GM10266 (cell line): ENCODE results near the gene ICA1.

ENCODE experiments used
- DNase-seq: peaks from one replicate; pipeline ENCODE4 v3.0.0; 2012; ENCODE audit errors: extremely low spot score
- CTCF ChIP-seq: IDR thresholded peaks from 2 replicates; pipeline ENCODE4 v1.5.1; 2012; ENCODE audit warnings: mild to moderate bottlenecking, low read depth; ENCODE audit not compliant: control insufficient read depth, insufficient read depth; ENCODE audit errors: missing control alignments

Gene ICA1

GRCh38 chr7:8295638-8296361, 33.8 kb upstream of the ICA1 start:
- peak; percentile 79 for DNase-seq
- TF ChIP-seq CTCF = peak; percentile 77

DNA sequence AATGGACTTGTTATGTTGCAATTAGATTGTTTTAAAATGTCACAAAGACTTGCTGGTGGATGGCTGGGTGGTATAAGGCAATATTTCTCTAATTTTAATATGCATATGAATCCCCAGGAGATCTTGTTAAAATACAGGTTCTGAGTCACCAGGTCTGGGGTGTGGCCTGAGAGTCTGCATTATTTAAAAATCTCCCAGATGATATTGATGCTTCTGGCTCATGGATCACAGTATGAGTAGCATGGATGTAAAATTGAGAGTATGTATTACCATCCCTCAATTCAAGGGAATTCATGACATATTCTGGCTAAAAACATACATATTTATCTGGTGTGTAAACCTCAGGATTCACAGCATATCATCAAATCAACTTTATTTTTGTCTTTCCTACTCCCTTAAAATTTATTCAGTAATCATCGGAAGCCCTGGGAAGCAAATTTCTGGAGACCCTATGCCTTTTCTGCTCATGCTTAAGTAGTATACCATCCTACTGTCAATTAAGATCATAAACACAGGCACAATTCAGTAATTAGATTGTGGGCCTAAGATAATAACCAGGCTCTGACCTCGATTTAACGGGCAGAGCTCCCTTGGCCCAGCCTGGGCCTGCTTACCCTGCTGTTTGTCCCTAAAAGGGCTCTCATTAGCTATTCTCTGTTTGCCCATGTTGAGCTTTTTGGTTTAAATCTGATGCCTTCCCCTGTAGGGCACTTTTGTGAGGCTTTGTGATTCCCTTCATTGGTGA, 29.6 kb upstream of the ICA1 start:
- no peak for TF ChIP-seq CTCF
- DNase-seq = no peak

- no peak for TF ChIP-seq CTCF
- DNase-seq = no peak
These were observed 28.8 kb upstream of the ICA1 start for GRCh38 chr7:8290645-8291308.

- TF ChIP-seq CTCF = no peak
These were observed 24.2 kb upstream of the ICA1 start for GRCh38 chr7:8286118-8286517.

GRCh38 chr7:8285155-8285554, 23.2 kb upstream of the ICA1 start:
- no peak for DNase-seq
- TF ChIP-seq CTCF = no peak

More at GRCh38 chr7:8286118-8286517, 24.2 kb upstream of the ICA1 start:
- DNase-seq = no peak

GRCh38 chr7:8284606-8285005, 22.6 kb upstream of the ICA1 start:
- no peak for DNase-seq

More at GRCh38 chr7:8284606-8285005, 22.6 kb upstream of the ICA1 start:
- TF ChIP-seq CTCF = no peak
